Esophagus muscularis mucosa (tissue), 4 donors: ENCODE results near the gene ELK3. TPM values are rescaled to one million over a fixed set of nuclear protein-coding genes. Genes with fewer than 3 reads are reported as not detected.

ENCODE experiments used
- DNase-seq: peaks from one replicate; pipeline ENCODE4 v3.0.0-alpha.2; 2017; ENCODE audit errors: extremely low spot score
- H3K27ac ChIP-seq, 4 donors: fragments of 200-600 bp; sonication (generic); replicated peaks in 1 of 4; 1 replicate in 3 of 4; 2 replicates in 1 of 4; pipeline ENCODE4 v1.5.1; 2016 to 2019; ENCODE audit warnings: mild to moderate bottlenecking in 1 of 4
- H3K27me3 ChIP-seq, 4 donors: fragments of 200-600 bp; sonication (generic); one replicate each; pipeline versions ENCODE4 v1.5.1 to v1.6.0; 2016 to 2019
- H3K36me3 ChIP-seq, 4 donors: fragments of 200-600 bp; sonication (generic); one replicate each; pipeline ENCODE4 v1.5.1; 2016 to 2019
- H3K4me1 ChIP-seq, 4 donors: fragments of 200-600 bp; sonication (generic); one replicate each; pipeline ENCODE4 v1.5.1; 2016 to 2019
- H3K4me3 ChIP-seq, 4 donors: fragments of 200-600 bp; sonication (generic); 1 replicate in 2 of 4; 2 replicates in 2 of 4; pipeline ENCODE4 v1.5.1; 2016 to 2019; ENCODE audit warnings: mild to moderate bottlenecking in 4 of 4, moderate library complexity in 1 of 4
- H3K9me3 ChIP-seq, 4 donors: fragments of 200-600 bp; sonication (generic); 1 replicate in 3 of 4; 2 replicates in 1 of 4; pipeline ENCODE4 v1.5.1; 2016 to 2019
- CTCF ChIP-seq, 3 experiments: fragments of 200-600 bp in 2 of 3; fragments of 450-650 bp in 1 of 3; sonication (generic) in 2 of 3; IDR thresholded peaks; one replicate each; pipeline ENCODE4 v1.5.1; 2017 to 2019; ENCODE audit warnings: antibody characterized with exemption in 3 of 3, mild to moderate bottlenecking in 2 of 3, moderate library complexity in 1 of 3
- EP300 ChIP-seq: sonication (generic); formaldehyde crosslinking; IDR thresholded peaks from one replicate; pipeline ENCODE4 v1.6.1; 2017; ENCODE audit warnings: antibody characterized with exemption
- POLR2A ChIP-seq: fragments of 450-650 bp; IDR thresholded peaks from one replicate; pipeline ENCODE4 v1.6.1; 2017; ENCODE audit warnings: antibody characterized with exemption, moderate library complexity, mild to moderate bottlenecking, low read depth
- POLR2AphosphoS5 ChIP-seq, 2 donors: sonication (generic); formaldehyde crosslinking; IDR thresholded peaks; one replicate each; pipeline ENCODE4 v1.6.1; 2017; ENCODE audit warnings: antibody characterized with exemption in 2 of 2
- whole genome bisulfite sequencing: methylation state at CpG from one replicate; pipeline ENCODE4 v1.1.5; 2018; 5-methylcytosine and 5-hydroxymethylcytosine counted together
- intact Hi-C: fragments of 100-400 bp; cut with DNase I; formaldehyde crosslinking; loops from one replicate; pipeline ENCODE4 v1.15.1; 2023
- total RNA-seq, 4 donors: library from RNA; depleted of rRNA; stranded (reverse); fragments of >200 nt; gene quantifications; one replicate each; pipeline versions ENCODE4 v1.1.0 to v1.2.1, GENCODE V29; 2016

Gene ELK3
- total RNA-seq, 4 donors from 2014 or later: 13.7 to 26.9 (median 25.7) TPM

- H3K27ac ChIP-seq: peak overlapping the region in 1 of 4 donors; percentile 25
- WGBS: 79% methylated on average over 8 of the region's 8 CpGs
- no peaks in the 10 kb centered on the region for H3K9me3 ChIP-seq
- no peak for TF ChIP-seq CTCF (IDR thresholded peaks at IDR 0.05)
- TF ChIP-seq POLR2A: no peak
- TF ChIP-seq POLR2AphosphoS5 (IDR thresholded peaks at IDR 0.05): no peak
- TF ChIP-seq EP300: no peak
- no peak for DNase-seq
- intact Hi-C loops: no loop called here
- H3K36me3 ChIP-seq: peaks cover 4 to 51% (median 34%) of the 10 kb centered on the region in 4 donors
- H3K27me3 ChIP-seq: no peaks in the 10 kb centered on the region
- H3K4me1 ChIP-seq: peaks cover 0 to 16% (median 6%) of the 10 kb centered on the region in 4 donors
- H3K4me3 ChIP-seq: no peak overlapping the region
Observed at GRCh38 chr12:96271469-96272199, 77.5 kb downstream of the ELK3 start.

- Histone ChIP-seq H3K27ac (no peak overlapping the region), H3K4me3 (no peak overlapping the region), H3K36me3 (peaks cover 4 to 45% (median 32%) of the 10 kb centered on the region in 4 donors), H3K4me1 (peaks cover 0 to 16% (median 8%) of the 10 kb centered on the region in 4 donors), H3K9me3 (no peaks in the 10 kb centered on the region), H3K27me3 (no peaks in the 10 kb centered on the region)
- no peak for DNase-seq
- TF ChIP-seq POLR2A: no peak
- no peak for TF ChIP-seq POLR2AphosphoS5 (IDR thresholded peaks at IDR 0.05)
- intact Hi-C loops: no loop called here
Observed at GRCh38 chr12:96274331-96274730, 80.2 kb downstream of the ELK3 start.

GRCh38 chr12:96285158-96285557 lies 91.0 kb downstream of the ELK3 start:
- intact Hi-C loops: no loop called here
- TF ChIP-seq POLR2A: no peak
- TF ChIP-seq EP300: no peak
- Histone ChIP-seq H3K27ac (peak overlapping the region; percentile 20 to 52 (median 38)), H3K4me3 (no peak overlapping the region), H3K36me3 (peaks cover 33 to 92% (median 66%) of the 10 kb centered on the region in 4 donors), H3K27me3 (no peaks in the 10 kb centered on the region), H3K9me3 (no peaks in the 10 kb centered on the region), H3K4me1 (peaks cover 3 to 35% (median 15%) of the 10 kb centered on the region in 4 donors)
- no peak for DNase-seq

- peaks cover 3 to 26% (median 10%) of the 10 kb centered on the region in 4 donors for H3K4me1 ChIP-seq
- TF ChIP-seq EP300: no peak
- no peak for TF ChIP-seq CTCF (IDR thresholded peaks at IDR 0.05)
- TF ChIP-seq POLR2A: no peak
- no peak for TF ChIP-seq POLR2AphosphoS5 (IDR thresholded peaks at IDR 0.05)
- intact Hi-C loops: no loop called here
- no peak for DNase-seq
- no peaks in the 10 kb centered on the region for H3K9me3 ChIP-seq
- no peak overlapping the region for H3K4me3 ChIP-seq
- WGBS: 78% methylated on average over 5 of the region's 5 CpGs
- no peaks in the 10 kb centered on the region for H3K27me3 ChIP-seq
- no peak overlapping the region for H3K27ac ChIP-seq
- H3K36me3 ChIP-seq: peaks cover 25 to 79% (median 54%) of the 10 kb centered on the region in 4 donors
Observed at GRCh38 chr12:96289067-96289466, 94.9 kb downstream of the ELK3 start.

GRCh38 chr12:96293093-96293492 lies 98.9 kb downstream of the ELK3 start:
- Histone ChIP-seq H3K36me3 (peaks cover 4 to 62% (median 49%) of the 10 kb centered on the region in 4 donors), H3K9me3 (no peaks in the 10 kb centered on the region), H3K4me1 (peaks cover 0 to 26% (median 10%) of the 10 kb centered on the region in 4 donors), H3K27me3 (no peaks in the 10 kb centered on the region), H3K4me3 (no peak overlapping the region), H3K27ac (no peak overlapping the region)
- 98% methylated on average over 2 of the region's 2 CpGs for WGBS
- TF ChIP-seq EP300: no peak
- TF ChIP-seq CTCF (IDR thresholded peaks at IDR 0.05): no peak
- no peak for TF ChIP-seq POLR2AphosphoS5 (IDR thresholded peaks at IDR 0.05)
- no peak for TF ChIP-seq POLR2A
- DNase-seq: no peak
- intact Hi-C loops: no loop called here
